Stimulated activated CD4-positive, alpha-beta T cell treated with anti-CD3 and anti-CD28 coated beads, TNF-alpha, amount 100 ng/mL, for 1 hour (primary cell): Measurements from ENCODE around the gene PRELID1.
"Not testable (repeated sequence)": the region's sequence is repeated elsewhere in the genome, so short reads cannot be mapped to it uniquely, and the experiment has no call there.

Experiments used
- DNase-seq, 3 donors: peaks; one replicate each; pipeline ENCODE4 v3.0.0-alpha.2; 2020; ENCODE audit warnings: low read depth in 3 of 3, low spot score in 1 of 3

Gene PRELID1

DNA sequence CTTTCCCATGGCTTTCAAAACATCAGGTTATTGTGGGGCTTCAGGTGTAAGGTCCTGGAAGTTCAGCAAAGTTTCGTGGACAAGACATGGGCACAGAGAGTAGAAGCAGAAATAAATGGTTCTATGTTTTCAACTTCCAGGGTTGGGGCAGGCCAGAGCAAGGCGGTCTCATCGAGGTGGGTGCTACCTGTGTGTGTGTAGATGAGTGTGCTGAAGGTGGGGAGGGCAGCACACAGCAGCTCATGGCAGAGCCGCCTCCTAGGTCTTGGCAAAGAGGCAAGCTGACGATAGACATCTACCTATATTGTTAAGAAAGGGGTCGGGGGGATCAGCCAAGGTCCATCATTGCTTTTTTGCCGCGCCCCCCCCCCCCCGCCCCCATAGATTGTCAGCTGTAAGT lies 3.9 kb upstream of the PRELID1 start:
- DNase-seq, result no peak

DNA sequence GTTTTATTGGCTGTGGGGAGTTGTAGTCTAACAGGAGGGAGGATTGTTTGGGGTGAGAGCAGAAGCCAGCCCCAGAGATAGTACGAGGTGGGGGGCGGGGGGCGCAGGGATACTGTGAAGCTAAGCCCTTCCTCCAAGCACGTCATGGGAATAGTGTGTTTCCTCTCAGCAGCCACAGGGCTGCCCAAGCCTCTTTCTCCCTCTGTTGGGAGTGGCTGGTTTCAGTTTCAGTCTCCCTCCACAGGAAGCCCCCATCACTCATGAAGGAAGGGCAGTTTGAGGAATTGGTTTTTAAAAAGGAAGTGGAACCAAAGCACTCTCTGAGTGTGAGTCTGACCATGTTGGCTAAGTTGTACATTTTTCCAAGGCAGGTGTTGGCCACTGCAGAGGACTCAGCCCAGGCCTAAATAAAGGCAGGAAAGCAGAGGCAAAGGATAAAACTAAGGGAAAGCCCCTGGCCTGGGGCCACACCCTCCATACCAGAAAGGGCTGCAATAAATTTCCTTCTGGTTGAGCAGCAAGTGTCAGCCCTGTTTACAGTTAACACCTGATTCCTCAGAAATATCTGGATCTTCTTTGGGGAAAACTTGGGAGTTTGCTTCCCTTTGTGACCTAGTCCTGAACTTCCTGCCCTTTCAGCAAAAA lies 3.2 kb upstream of the PRELID1 start:
- no peak for DNase-seq

DNA sequence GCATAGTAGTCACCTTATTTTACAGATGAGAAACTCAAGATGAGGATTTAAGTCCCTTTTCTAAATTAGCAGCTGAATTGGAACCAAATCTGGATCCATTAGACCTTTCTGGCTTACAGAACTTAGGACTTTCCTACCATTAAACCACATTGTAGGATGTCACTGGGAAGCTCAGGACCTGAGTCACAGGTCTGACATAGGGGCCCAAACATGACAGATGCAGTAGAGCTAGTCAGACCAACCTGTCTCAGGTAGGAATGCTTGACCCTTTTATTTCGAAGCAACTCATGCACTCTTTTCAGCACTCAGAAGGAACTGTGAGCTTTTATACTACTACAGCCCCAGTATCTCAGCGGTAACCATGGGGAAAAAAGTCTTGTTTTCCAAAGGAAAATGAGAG lies 2.6 kb upstream of the PRELID1 start:
- DNase-seq, result no peak

DNA sequence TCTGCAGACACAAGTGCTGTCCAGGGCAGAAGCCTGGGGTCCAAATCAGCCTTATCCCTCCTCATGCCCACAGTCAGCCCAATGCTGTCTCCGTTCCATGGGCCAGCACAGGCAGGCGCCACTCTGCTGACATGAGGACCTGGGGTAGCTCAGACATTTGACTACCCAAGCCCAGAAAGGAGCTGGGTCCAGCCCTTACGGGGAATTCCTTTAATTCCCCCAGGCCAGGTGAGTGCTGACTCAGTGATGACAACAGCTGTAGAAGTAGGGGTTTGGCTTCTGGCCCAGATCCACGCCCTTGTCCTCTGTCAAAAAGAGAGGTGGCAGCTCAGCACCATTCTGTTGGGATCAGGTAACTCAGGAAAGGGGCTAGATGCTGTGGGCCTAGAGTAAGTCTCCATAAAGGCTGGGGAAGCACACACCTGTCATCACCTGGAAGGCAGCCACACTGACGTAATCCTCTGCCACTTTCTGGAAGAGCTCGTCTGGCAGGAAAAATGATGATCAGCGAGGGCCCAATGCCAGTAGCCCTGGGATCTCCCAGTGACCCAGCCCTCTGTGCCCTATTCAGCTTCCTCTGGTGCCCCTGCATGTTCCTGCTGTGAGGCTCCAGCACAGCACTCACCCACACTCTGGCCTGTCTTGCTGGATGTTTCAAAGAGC lies 2.0 kb upstream of the PRELID1 start:
- DNase-seq, result no peak

DNA sequence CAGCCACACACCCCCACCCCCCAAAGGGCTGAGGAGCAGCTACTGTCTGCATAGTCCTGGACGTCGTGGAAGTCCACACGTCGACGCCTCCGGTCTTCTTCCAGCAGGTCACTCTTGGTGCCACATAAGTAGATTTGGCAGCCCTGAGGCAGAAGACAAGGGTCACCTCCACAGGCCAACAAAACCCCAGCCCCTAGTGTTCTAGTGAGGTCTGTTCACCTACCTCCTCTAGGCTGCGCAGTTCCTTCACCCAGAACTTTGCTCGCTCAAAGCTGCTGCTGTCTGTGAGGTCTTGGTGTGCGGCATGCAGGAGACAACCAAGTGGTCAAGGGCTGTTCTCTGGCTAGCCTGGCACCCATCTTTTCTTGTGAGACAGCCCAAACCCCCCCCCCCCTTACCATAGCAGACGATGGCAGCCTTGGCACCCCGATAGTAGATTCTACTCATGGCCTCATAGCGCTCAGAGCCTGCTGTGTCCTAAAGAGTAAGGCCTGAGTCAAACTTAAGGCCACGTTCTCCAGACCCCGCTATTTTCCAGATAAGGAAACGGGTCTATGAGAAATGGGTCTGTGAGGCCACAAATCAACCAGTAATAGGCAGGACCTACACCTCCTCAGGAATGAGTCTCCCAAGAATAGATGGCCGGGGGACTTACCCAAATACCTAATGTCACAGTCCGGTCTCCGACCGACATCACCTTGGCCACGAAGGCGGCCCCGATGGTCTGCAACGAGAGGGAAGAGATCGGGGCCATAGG lies 1.1 kb upstream of the PRELID1 start:
- no peak for DNase-seq

DNA sequence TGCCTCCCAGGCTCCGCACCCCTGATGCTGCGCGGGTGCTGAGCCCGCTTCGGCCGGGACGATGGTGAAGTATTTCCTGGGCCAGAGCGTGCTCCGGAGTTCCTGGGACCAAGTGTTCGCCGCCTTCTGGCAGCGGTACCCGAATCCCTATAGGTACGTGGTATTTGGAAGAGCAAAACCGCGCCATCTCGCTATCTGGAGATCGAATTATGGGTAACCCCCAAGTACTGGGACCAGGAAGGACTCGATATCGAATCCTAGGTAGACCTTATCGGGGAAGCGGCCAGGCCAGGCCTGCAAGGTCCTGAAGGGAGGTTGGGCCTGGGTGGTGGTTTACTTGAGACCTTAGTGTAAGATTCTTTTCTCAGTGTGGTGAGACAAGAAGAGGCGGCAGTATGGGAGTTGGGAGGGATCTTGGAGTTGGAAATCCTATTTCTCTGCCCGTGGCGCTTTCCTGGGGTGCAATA lies 359 bp downstream of the PRELID1 start:
- DNase-seq, result no peak

DNA sequence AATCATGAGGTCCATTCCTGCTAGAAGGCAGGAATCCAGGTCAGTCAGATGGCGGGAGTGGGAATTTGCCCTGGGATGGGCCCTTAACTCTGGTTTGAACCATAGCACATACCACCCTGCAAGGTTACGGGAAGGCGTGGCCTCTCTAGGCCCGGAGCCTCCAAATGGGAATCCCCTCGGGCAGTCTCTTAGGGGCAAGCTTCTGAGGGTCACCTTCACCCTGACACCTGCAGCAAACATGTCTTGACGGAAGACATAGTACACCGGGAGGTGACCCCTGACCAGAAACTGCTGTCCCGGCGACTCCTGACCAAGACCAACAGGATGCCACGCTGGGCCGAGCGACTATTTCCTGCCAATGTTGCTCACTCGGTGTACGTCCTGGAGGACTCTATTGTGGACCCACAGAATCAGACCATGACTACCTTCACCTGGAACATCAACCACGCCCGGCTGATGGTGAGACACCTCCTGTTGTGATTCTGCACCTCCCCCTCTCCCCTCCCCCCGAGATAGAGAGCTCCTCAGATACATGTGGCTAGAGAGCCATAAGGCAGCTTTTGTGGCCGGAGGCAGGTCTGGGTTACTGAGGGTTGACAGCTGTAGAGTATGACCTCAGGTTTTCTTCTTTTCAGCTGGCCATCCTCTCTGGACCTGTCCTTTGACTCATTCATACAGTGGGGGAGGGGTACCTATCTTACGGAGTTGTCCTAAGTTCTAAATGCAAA lies 957 bp downstream of the PRELID1 start:
- no peak for DNase-seq

DNA sequence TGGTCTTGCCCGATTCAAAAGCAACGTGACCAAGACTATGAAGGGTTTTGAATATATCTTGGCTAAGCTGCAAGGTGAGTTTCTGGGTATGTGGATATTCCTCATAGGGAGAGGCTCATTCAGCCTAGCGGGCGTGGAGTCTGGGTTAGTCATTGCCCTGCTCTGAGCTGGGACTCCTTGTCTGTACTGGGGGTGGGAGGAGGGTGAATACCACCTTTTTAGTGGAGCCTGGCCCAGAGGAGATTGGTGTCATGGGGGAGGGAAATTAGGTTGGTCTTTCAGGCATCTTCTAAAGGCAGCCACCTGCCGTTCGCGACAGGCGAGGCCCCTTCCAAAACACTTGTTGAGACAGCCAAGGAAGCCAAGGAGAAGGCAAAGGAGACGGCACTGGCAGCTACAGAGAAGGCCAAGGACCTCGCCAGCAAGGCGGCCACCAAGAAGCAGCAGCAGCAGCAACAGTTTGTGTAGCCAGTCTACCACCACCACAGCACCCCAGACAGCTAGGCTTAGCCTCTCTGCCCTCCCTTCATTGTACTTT lies 2.6 kb downstream of the PRELID1 start:
- not testable (repeated sequence) for DNase-seq

DNA sequence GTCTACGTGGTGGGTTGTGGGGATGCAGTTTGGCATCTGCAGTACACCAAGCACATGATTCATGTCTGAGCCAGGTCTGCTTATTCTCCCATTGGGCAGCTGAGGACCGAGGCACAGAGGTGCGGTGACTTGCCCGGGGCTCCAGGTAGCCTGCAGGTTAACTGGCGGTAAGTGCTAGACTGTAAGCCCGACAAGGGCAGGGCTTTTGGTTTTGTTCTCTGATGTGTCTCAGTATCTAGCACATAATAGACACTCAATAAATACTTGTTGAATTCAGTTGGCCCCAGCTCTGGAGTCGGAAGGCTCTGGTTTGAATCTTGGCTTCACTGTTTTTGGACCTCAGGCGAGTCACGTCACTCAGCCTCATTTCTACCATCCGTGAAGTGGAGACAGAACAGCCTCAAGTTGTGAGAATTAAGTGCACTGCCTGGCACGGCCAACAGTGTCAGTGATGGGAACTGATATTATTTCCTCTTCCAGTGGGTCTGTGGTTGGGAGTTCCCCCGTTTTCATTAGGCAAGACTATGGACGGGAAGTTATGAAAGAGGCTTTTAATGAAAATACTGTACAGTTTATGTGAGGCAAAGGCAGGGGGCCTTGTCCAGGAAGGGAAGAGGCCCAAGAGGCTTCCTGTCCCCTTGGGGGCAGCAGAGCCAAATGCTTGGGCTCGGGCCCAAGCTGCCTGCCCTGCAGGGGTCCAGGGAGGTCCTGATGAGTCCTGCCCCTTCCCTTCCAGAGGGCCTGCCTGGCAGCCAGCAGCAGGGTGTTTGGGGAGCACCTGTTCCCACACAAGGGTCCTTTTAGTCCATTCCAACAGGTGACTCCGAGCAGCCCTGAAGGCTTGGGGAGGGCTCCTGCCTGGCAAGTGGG lies 3.3 kb downstream of the PRELID1 start:
- no peak for DNase-seq

DNA sequence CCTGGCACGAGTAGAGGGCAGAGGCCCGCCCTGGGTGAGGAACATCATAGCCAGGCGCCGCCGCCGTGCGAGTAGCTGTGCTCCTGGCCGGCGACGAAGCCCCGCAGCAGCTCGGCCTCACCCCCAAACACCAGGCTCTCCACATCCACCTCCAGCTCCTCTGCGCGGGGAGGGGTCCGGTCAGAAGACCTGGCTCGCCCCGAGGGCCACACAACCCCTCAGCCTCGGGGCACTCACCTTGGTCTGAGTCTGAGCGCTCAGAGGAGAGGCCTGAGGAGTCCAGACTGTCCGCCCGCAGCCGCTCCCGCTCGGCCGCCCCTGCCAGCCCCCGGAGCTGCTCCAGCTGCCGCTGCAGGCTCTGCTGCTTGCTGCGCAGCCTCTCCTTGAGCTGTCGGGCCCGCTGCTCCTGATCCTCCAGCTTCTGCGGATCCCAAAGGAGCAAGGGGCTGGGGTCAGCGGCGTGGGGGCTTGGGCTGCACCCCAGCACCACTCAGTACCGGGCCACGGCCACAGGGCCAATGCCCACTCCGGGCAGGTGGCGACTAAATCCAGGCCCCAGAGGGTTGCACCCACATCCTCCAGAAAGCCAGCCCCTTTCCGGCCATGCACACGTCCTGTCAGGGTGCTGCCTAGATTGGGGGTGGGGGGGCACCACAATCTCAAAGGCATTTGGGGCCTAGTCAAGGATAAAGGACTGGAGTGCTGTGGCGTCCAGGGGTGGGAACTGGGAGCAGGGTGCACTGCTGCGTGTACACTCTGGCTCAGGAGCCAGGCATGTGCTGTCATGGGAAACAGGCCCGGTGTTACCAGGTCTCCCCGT lies 4.2 kb downstream of the PRELID1 start:
- no peak for DNase-seq

DNA sequence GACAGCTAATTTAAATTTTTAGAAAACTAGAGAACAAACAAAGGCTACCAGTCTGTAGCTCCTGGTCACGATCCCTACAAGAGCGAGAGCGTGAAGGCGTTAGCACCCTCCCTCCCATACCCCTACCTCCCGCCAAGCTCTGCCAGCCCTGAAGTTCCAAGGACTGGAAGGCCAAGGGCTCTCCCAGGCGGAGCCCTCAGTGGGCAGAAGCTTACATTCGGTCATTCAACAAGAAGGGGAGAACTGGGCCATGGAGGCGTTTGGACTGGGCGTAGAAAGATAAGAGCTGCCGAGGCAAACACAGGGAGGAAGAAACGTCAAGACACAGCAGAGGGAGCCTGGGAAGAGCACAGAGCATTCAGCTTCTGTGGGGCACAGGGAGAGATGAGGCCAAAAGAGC lies 5.1 kb downstream of the PRELID1 start:
- no peak for DNase-seq

DNA sequence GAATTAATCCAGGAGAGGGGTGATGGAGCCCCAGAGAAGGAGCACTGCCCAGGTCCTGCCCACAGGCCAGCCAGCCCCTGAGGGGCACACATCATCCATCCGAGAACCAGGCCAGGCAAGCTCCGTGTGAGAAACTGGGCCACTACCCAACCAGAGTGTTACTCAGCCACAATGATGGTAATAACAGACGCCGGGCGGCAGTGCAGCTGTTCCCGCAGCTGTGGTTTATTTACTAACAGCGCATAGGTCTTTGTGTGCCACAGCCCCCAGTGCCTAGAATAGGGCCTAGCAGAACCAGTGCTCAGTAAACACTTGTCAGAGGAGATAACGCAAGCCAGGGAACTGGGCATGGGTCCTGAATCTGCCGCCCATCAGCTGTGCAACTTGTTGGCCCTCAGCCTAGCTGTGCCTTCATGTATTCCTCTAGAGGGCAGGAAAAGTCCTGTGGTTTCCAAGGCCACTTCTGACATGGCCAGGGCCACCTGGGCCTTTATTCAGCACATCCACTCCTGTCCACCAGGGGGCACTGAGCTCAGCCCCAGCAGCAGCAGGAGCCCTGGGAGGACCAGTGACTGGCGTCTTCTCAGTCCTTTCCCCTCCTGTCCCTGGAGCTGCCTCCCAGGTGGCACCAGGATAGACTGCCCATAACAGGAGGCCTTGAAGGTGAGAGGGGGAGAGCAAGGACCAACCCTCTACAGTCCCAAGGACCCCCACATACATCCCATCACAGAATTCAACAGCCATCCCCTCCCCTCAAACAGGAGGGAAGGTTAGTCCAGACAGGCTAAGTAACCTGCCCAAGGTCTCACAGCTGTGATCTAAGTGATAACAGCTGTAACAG lies 6.0 kb downstream of the PRELID1 start:
- DNase-seq, result peak; percentile 41 to 51 (median 47)

DNA sequence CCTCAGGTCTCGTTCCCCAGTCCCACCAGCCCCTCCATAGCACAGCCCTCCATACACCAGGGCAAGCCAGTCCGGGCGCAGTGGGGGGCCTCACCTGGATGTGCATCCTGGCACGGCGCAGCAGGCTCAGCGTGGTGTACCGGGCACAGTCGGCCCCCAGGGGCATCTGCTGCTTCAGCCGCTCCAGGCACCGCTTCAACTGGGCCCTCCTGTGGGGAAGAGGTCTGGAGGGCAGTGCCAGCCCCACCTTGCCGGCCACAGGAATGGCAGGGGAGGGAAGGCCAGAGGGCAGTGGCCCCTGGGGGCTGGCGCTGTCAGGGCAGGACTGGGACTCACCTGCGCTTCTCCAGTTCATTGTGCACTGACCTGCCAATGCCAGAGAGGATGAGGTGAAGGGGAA lies 6.7 kb downstream of the PRELID1 start:
- DNase-seq, result no peak

DNA sequence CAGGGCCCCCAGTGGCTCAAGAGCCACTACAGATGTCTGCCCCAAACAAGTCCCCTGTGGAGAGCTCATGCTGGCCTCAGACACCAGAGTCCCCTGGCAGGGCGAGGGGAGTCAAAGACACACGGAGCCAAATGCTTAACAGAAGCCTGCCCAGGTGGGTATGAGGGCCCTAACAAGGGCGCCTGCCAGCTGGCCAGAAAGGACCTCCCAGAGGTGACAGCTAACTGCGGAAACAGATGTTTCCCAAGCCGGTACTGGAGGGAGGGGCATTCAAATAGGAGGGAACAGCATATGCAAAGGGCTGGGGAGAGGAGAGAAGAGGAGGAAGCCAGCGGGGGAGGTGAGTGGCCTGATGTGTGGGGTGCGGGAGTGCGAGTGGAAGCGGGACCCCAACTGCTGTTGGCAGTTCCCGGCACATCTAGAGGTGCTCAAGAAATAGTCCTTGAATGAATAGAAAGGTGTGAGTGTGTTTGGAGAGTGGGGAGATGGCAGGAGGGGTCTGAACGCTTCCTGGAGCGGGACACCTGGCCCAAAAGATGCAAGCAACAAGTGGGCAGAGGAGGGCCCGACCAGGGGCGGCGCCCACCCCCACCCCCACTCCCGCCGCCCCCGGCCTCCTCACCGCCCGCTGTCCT lies 7.3 kb downstream of the PRELID1 start:
- DNase-seq, result no peak

DNA sequence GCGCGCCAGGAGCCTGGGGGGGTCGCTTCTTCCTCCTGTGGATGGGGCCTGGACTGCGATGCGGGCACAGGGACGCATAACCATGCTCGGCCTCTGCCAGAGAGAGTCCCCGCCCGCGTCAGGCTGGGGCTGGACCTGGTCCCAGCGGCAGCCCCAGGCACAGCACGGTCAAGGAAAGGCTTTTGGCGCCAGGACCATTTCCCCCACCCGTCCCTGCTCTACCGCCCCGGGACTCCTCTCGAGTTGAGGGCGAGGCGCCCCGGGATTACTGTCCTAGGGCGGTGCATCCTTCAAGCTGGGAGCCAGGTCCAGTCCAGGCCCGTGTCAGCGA lies 7.8 kb downstream of the PRELID1 start:
- no peak for DNase-seq

DNA sequence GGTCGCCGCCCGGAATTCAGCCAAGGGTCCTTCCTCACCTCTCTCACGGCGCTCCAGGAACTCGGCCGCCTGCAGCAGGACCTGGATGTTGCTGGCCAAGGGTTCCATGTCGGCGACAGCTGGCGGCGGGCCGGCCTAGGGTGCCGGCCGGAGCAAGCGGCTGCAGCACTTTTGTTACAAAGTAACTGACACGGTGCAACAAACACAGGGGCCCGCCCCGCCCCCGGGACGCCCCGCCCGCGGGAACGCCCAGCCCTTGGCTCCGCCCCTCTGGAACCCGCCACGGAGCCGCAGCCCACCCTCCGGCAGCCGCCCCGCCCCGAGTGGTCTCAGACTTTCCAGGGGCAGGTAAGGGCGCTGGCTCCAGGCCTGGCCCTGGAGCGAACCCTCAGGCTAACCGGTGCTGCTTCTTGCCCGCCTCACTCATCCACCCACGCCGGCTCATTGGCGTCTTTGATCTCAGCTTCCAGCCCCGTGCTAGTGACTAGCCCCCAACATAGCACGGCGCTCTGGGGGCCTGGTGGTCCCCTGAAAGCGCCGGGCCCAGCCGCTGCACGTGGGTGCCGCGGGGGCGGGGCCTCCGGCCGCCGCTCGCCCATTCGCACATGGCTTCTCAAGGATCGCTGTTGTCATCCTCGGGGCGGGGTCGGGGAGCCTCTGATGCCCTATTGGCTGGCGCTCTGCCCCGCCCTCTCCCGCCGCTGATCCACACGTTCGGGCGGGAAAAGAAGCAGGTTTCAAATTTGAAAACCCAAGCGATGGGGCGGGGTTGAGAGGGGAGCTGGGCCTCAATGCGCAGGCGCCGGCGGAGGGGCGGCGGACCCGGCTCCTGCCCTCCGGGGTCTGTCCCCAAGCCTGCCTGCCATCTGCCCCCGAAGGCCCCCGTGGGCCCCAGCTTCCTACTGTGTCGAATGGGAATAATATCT lies 8.4 kb downstream of the PRELID1 start, which contains the start of gene MXD3:
TSS of gene MXD3 (minus strand) at position 176 of the 926 bp plus-strand sequence. CDS start at position 108, 68 bp downstream.
- peak; percentile 82 to 90 (median 83) for DNase-seq

DNA sequence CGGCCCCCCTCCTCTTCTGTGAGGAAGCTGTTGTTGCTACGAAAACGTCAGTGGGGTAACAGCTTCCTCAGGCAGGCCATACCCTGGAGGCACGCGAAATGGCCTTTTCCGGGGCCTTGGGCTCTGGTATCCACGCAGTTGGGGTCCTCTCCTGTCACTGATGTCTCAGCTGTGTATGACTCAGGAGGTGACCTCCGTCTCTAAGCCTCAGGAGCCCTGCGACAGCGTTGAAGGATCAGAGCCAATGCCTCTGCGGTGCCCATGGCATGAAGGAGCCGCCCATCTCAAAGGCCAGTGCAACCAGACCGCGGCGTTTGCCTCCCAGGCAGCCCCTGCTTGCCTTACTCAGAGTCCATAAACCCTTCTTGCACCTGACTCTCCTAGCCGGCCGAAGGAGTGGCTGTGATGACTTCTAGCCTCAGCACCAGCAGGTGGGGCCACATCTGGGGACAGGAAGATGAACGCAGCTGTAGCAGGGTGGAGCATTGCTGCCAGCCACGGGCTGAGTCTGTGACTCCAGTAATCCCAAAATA lies 9.1 kb downstream of the PRELID1 start:
- DNase-seq, result no peak
